ENCODE measurements around the gene GPBAR1.
"Not testable (repeated sequence)": the region's sequence is repeated elsewhere in the genome, so short reads cannot be mapped to it uniquely, and the experiment has no call there.

GPBAR1 gene

DNA sequence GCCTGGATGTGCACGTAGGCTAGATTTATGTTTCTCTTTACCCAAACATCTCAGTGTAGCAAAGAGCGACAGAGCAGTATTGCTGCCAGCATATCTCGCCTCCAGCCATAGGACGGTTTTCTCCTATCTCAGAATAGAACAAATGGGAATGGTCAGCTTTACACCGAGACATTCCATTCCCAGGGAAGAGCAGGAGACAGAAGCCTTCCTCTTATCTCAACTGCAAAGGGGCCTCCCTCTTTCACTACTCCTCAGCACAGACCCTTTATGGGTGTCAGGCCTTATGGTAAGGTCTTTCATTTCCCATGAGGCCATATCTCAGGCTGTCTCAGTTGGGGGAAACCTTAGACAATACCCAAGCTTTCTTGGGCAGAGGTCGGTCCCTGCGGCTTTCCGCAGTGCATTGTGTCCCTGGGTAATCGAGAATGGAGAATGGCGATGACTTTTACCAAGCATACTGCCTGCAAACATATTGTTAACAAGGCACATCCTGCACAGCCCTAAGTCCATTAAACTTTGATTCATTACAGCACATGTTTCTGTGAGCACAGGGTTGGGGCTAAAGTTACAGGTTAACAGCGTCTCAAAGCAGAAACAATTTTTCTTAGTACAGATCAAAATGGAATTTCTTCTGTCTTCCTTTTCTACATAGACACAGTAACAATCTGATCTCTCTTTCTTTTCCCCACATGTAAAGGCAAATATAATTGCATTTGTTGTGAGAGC, 50.9 kb downstream of the GPBAR1 start:
- not testable (repeated sequence) for DNase-seq

DNA sequence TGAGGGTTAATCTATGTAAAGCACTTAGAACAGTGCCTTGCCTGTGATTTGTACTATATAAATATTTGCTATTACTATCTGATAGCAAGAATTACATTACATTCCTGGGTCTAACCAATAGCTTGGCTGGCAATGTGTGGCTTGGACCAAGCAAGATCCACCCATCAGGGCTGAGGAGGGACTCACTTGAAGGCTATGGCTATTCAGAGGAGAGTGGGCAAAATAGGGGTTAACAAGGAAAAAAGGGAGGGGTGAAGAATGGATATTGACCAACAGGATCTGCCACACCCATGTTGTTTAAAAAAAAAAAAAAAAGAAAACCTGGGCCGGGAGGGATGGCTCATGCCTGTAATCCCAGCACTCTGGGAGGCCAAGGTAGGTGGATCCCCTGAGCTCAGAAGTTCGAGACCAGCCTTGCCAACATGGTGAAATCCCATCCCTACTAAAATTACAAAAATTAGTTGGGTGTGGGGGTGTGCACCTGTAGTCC, 51.5 kb downstream of the GPBAR1 start:
- DNase-seq: no peak

DNA sequence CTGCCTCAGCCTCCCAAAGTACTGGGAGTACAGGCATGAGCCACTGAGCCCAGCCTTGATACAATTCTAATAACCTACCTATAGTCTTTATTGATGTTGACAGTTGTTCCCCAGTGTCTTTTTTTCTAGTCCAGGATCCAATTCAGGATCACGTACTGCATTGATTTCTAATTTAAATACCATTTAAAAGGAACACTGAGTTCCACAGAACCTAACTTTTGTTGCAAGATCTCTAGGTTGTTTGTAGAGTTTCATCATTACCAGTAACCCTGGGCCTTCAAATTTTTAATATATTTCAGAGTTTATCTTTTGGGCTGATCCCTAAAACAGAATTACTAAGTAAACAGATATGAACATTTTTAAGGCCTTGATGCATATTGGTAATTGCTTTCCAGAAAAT, 52.5 kb downstream of the GPBAR1 start:
- no peak for DNase-seq
